B cell (primary cell): Measurements from ENCODE around the gene CGRRF1.

Experiments used
- CTCF ChIP-seq: fragments of 200-600 bp; IDR thresholded peaks from one replicate; pipeline ENCODE4 v1.8.0; 2022; ENCODE audit warnings: antibody characterized with exemption, mild to moderate bottlenecking
- EZH2 ChIP-seq: IDR thresholded peaks from 2 replicates; pipeline ENCODE4 v1.6.1; 2012; ENCODE audit warnings: borderline replicate concordance, low read depth, mild to moderate bottlenecking, moderate library complexity, low read length; ENCODE audit not compliant: insufficient read depth, poor library complexity, severe bottlenecking

- no peak for TF ChIP-seq CTCF
- TF ChIP-seq EZH2 = no peak
These were observed 21.9 kb upstream of the CGRRF1 start for GRCh38 chr14:54487771-54488170.
